NCI-H1092 treated with DMSO at 0.1 percent for 48 hours (cell line): Measurements from ENCODE around the gene SLCO2A1.

Experiments used
- DNase-seq: peaks from one replicate; lab custom pipeline; 2025; lab: John Stamatoyannopoulos, UW

The SLCO2A1 gene

GRCh38 chr3:133999891-134000685, 29.6 kb downstream of the SLCO2A1 start:
- no peak for DNase-seq

GRCh38 chr3:133998691-133999241, 31.0 kb downstream of the SLCO2A1 start:
- no peak for DNase-seq

- no peak for DNase-seq
These were observed 31.7 kb downstream of the SLCO2A1 start for GRCh38 chr3:133997871-133998635.

GRCh38 chr3:133996996-133997395, 32.7 kb downstream of the SLCO2A1 start:
- DNase-seq: no peak

GRCh38 chr3:133996251-133996661, 33.5 kb downstream of the SLCO2A1 start:
- no peak for DNase-seq

- no peak for DNase-seq
These were observed 34.5 kb downstream of the SLCO2A1 start for GRCh38 chr3:133995264-133995663.

GRCh38 chr3:133994166-133994890, 35.4 kb downstream of the SLCO2A1 start:
- DNase-seq: no peak

- DNase-seq: no peak
These were observed 36.6 kb downstream of the SLCO2A1 start for GRCh38 chr3:133992951-133993620.

- DNase-seq: no peak
These were observed 37.3 kb downstream of the SLCO2A1 start for GRCh38 chr3:133992381-133992780.

GRCh38 chr3:133991637-133992036, 38.1 kb downstream of the SLCO2A1 start:
- DNase-seq: no peak

GRCh38 chr3:133991209-133991608, 38.5 kb downstream of the SLCO2A1 start:
- DNase-seq: no peak

- DNase-seq: no peak
These were observed 39.6 kb downstream of the SLCO2A1 start for GRCh38 chr3:133989936-133990702.

- DNase-seq: no peak
These were observed 41.0 kb downstream of the SLCO2A1 start for GRCh38 chr3:133988631-133989161.

GRCh38 chr3:133987948-133988484, 41.7 kb downstream of the SLCO2A1 start:
- DNase-seq: no peak

GRCh38 chr3:133987136-133987535, 42.6 kb downstream of the SLCO2A1 start:
- no peak for DNase-seq

- no peak for DNase-seq
These were observed 43.4 kb downstream of the SLCO2A1 start for GRCh38 chr3:133986311-133986710.

- no peak for DNase-seq
These were observed 44.8 kb downstream of the SLCO2A1 start for GRCh38 chr3:133984975-133985374.

GRCh38 chr3:133983576-133984560, 45.9 kb downstream of the SLCO2A1 start:
- no peak for DNase-seq

GRCh38 chr3:133983126-133983525, 46.6 kb downstream of the SLCO2A1 start:
- no peak for DNase-seq
